HG02970 (cell line): ENCODE results near the gene SLC22A23.

Source experiments
- ATAC-seq: cut with Tn5 transposase; IDR thresholded peaks from one replicate; pipeline ENCODE4 v1.9.1; 2021; ENCODE audit warnings: mild to moderate bottlenecking, moderate library complexity, moderate number of reproducible peaks; ENCODE audit not compliant: unreplicated experiment, low FRiP score

SLC22A23 gene

DNA sequence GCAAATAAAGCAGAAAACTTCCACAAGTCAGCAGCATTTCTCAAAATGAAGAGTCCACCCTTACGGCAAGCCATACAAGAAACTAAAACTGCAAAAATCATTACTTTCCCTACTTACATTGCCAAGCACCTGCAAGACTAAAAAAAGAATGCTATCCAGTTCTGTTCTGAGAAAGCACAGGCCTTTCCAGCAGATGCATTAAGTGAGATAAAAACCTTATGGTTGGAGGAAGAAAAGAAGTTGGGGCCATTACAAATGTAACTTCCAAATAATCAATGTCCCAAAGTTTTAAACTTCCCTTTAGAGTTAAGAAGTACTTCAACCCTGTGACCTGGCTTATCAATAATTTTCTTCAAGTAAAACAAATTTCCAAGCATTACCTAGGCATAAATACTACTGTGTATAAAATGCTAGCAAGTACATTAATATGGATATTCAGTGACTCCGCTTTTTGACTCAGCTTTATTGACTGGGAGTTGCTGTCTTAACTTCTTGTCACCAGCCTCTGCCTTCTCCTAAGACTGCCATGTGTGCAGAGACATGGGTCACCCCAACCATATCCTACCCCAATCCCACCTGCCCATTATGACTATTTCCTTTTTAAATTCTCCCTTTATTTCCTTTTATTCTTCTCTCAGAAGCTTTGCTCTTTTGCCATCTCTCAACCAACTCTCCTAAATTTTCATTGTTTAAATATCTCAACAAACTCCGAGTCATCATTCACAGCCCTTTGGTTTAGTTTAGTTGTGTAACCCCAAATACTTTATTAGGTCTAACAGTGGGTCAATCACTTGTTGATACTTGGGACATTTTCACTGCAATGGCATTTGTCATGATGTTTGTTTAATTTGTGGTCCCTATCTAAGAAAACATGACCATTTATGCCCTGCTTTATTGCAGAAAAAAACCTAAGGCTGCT is 49.7 kb downstream of the SLC22A23 start:
- no peak for ATAC-seq

DNA sequence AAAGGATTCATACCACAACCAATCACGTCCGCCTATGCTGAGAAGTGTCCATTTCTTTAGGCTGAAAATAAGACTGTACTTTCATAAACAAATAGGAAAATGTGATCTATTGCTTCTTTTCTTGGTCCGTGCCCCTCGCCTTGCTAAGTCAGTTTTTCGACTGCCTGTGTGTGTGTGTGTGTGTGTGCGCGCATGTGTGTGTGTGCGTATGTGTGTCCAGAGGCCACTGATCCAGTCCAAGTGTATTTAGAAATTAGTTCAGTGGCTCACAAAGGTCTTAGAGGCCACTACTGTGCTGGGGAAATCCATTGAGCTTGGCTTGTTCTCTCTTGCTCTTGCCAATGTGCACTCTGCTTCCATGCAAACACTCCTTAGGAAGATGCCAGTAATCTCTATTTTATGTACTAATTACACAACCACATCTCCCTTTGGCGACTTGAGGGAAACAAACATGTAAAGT is 50.5 kb downstream of the SLC22A23 start:
- no peak for ATAC-seq

DNA sequence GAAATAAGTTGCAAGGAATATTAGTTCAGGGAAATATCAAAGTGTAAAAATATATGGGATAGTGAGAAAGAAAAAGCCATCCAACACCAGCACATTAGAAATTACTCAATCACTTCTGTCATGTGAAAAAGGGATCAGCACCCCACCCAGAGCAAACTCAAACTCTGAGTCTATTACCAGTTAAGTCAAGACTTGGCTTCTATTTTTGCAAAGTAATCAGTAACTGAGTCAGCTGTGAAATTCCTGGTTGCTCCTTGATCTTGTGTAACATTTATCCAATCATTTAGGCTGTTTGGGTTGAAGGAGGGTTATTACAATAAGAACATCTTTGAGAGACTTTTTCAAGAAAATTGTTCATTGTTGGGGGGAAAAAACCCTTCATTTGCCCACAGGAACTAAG is 51.2 kb downstream of the SLC22A23 start:
- ATAC-seq, result no peak

DNA sequence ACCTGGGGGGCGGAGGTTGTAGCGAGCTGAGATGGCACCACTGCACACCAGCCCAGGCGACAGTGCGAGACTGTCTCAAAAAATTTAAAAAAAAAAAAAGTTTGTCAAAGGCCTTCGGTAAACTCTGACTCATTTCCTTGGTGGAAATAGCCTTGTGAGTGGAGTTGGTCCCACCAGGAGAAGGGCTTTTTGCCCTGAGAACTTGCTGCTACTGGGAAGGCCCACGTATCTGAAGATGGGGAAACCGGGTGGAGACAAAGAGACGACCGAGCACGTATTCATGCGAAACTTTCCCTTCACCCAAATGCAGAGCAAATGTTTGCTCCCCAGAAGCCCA is 51.7 kb downstream of the SLC22A23 start:
- ATAC-seq, result no peak

DNA sequence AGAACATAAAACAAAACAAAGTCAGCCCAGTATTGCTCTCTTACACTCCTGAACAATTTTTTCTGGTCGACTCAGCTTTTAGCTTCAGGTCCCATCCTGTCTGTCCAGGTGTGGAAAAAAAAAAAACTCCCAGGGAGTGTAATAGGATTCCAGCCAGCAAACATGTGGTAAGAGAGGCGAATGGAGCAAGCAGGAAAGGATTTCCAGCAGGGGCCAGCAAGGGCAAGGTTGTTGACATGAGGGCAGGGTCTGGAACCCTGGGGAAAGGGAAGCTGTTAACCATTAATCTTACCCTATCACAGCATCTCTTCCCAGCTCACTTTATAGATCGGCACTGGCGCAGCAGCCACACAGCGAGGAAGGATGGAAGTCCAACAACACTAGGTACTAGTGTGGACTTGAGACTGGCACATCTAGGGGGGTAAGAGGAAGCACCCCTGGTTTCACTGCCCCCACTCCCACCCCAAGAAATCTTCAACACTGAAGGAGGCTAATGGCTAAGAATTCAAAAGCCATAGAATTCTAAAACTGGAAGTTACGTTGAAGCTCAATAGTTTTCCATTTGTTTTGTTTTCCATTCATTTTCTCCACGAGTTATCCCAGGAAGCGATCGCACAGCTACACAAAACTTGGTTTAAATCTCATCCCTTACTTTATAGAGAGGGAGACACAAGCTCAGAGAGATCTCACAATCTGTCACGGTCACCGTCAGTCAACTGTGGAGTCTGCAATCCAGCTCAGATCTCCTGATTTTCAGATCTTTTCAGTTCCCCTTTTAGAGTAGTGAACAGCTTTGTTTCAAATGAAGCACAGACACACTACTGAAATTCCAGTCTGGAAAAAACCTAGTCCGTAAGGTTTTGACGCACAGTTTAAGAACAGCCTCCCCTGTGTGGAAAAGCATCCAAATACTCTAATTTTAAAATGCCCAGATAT is 53.3 kb downstream of the SLC22A23 start:
- ATAC-seq, result no peak

DNA sequence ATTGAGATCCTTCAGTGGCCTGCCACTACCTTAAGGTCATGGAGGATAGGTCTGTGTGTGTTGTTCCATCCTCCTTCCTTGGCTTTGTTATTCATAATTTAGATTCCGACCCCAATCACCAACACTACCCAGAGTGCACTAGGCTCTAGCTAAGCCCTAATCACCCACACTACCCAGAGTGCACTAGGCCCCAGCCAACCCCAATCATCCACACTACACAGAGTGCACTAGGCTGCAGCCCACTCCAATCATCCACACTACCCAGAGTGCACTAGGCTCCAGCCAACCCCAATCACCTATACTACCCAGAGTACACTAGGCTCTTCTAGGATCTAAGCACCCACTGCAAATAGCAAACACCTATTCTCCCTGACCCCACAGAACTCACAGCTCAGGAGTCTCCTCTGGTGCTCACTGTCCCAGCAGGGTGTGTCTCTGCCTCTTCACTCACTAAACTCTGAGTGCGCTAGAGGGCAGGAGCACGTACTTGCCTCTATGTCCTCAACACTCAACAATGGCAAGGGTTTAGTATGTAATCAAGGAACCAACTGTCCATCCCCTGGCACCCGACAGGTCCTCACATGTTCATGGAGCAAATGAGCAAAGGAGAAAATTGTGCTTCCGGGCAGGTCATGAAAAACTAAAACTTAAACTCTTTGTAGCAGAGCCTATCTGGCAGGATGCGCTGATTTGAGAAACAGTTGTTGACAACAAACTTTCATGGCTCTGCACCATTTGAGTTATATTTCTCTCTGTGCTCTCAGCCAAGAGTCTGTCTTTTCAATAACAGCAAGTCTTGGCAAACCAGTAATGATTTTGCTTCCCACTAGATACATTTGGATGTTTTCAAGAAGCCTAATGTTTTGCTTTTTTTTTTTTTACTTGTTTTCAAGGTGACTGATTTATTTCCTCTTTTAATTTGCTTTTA is 54.3 kb downstream of the SLC22A23 start:
- ATAC-seq, result no peak

DNA sequence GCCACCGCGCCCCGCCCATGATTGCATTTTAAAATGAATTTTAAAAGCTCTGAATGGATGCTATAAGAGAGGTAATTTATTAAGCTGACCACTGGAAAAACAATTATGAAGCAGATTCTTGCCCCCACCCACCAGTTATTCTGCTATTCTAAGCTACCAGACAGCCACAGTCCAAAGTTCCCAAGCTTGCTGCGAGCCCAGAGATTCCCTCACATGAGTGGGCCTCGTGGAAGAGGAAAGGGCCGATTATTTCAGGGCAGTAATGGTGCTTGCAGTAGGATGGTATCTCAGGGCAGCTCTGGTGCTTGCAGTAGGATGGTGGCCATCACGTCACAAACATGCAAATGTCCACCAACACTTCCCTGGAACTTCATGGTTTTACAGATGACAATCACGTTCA is 56.7 kb downstream of the SLC22A23 start:
- ATAC-seq, result no peak

DNA sequence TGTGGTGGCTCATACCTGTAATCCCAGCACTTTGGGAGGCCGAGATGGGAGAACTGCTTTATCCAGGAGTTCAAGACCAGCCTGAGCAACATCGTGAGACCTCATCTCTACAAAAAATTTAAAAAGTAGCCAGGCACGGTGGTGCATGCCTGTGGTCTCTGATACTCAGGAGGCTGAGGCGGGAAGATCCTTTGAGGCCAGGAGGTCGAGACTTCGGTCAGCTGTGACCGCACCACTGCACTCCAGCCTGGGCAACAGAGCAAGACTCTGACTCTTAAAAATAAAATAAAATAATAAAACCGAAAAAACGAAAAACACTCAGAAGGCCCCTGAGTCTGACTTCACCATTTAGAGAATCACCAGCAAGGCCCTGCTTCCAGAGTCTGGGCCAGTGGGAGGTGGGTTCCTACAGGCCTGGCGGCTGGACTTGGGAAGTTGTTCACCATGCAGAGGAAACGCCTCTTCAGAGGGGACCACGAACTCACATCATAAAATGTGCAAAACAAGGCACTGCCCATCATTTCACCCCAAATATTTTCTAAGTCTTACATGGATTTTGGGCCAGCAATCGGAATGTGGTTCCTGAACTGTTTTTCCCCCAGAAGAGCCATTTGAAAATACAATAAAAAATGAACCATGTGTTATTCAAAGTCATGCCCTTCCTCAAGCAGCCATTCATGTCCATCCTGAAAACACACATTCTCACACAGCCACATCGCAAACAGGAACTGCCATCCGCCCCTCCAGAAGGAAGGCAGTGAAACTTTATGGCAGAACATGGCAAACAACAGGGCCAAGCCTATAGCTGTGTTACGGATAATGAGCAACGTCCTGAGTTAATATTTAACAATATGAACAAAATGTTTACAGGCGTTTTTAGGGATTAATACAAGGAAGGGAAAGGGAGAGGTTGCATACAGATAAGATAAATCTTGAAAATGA is 57.8 kb downstream of the SLC22A23 start:
- ATAC-seq, result no peak

DNA sequence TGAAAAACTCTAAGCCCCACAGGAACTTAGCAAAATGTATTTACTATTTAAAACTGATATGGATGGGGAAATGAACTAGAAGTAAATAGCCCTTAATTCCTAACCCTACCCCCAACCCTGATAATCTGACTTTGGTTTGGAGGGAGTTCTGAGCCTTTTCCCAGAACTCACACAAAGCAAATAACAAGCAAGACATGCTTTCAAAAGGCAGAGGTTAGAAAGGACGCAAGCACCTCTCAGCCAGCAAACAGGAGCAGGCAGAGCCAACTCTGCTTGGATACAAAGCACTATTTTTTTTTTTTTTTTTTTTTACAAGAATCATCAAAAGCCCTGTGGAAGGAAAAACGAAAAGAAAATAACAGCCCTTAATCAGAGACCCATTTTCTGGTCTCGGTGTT is 58.7 kb downstream of the SLC22A23 start:
- no peak for ATAC-seq

DNA sequence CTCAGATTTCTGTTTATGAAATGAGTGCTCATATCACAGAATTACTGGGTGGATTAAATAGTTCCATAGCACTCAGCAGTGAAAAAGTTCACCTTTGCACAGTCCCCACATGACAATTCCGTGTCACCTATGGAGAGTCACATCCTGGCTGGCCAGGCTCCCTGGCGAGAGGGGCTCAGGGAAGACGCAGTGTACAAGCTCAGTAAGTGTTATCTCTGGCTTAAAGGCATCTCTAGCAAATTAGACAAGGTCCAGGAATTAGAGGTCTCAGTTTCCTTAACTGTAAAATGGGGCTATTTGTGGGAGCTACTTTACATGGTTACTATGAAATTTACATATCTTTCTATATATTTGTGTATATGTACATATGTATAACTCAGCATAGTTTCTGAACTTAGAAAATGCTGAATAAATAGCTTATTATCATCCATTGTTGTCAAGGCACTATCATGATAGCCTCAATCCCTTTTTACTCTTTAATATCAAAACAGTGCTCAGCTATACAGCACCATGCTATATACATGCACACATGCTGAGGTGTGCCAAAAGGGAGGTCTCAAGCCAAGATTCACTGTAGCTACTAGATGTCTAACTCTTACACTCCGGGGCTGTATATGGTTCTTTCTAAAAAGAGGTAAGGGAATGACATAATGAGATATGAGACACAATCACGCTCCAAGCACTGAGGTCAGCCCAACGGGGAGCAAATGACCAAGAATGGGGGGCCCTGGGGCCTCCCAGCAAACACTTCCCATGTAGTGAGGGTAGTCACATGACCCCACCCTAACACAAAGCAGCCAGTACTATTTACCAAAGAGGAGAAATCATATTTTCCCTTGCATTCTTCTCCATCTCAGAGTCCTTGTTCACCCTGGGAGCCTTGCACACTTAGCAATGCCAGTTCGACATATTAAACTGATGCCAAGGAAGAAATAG is 59.4 kb downstream of the SLC22A23 start:
- no peak for ATAC-seq

DNA sequence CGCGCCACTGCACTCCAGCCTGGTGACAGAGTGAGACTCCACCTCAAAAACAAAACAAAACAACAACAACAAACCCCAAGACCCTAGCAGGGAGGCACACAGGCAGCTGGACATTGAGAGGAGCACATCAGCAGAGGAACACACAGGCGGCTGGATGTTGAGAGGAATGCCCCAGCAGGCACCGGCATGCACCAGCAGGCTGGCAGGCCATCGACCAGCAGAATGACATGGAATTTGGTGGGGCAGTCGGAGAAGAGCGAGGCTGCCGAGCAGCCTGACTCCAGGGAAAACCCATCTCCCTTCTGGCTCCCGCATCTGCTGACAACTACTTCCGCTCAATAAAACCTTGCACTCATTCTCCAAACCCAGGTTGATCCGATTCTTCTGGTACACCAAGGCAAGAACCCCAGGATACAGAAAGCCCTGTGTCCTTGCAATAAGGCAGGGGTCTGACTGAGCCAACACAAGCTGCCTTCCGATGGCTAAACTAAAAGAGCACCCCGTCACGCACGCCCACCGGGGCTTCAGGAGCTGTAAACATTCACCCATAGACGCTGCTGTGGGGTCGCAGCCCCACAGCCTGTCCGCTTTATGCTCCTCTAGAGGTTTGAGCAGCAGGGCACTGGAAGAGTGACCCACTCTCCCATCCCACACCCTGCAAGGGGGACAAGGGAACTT is 60.2 kb downstream of the SLC22A23 start:
- ATAC-seq, result no peak

DNA sequence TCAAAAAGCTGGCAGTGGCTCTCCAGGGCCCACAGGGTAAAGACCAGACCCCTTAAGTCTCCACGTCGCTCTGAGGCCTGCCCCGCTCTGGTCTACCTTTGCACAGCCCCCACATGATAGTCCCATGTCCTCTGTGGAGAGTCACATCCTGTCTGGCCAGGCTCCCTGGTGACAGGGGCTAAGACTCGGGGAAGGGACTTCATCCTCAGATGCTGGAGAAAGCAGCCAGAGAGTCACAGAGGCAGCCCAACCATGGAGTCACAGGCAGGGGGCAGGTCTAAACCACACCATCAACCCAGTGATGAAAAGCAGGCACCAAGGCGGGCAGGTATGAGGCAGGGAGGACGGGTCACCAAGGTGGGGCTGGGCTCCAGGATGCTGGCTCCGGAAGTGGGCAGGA is 62.2 kb downstream of the SLC22A23 start:
- no peak for ATAC-seq

DNA sequence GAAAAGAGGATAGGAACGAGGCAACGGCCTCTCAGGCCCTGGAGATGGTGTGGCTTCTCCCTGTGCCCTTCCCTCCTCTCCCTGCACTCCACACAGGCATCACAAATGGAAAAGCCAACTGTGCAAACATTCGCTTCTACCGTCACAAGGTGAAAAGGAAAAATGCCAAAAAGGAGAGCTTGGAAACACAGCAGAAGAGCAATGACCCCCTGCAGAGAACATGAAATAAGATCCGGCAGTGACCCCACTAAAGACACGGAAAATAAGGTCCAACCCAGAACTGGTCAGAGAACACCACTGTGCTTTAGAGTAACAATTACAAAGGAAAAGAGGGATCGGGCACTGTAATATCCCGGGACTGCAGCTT is 63.0 kb downstream of the SLC22A23 start:
- no peak for ATAC-seq

DNA sequence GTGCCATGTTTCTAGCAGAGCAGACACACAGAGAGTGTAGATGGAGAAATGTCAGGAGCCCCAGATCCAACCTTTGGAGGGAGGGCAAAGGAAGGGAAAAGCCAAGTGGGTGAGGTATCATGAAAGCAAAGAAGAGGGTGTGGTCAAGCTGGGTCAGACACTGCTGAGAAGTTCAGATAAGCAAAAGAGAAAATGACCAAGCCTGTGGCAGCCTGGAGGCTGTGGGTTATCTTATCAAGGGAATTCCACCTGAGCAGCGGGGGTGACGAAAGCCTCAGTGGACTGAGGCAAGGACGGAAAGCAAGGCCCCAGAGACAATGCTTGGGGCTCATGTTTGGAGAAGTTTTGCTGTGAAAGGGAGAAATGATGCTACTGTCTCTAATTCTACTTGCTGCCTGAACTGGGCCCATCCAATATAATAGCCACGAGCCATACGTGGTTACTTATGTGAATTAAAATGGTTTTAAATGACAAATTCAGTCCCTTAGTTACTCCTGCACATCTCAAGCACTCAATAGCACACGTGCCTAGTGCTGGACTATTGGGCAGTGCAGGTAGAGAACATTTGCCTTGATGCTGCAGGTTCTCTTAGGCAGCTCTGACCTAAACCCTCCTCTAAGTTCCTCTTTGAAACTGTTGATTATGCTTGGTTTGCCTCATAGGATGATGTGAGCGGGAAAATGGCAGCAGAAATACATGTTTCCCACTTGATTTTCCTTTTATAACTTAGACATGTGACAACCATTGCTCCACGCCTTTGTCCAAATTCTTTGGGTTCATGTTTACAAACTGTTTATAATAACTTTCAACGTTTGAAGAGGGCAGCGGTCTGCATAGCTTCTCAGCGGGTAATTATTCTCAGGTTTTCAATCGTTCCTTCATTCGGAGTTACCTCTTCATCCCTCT is 63.7 kb downstream of the SLC22A23 start:
- no peak for ATAC-seq

DNA sequence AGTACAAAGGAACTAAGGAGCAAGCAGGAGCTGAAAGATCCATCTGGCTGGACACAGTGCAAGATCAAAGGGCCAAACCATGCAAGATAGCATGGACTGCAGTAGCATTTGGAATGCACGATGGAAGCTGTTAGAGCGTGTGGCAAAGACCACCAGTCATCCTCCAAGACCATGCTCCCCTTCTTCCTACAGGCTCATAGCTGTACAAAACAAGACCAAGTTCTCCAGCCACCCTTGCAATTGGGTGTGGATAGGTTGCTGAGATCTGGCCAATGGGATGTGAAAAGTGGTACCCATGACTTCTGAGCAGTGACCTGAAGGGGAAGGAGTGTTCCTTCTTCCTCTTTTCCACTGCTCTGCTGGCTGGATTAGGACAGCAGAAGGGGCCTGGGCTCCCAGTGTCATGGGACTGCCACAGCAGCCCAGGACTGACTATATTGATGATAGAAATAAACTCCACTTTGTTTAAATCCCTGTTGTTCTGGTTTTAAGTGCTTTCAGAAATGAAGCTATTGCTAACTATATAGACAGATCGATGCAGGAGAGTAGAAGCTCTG is 64.9 kb downstream of the SLC22A23 start:
- no peak for ATAC-seq

DNA sequence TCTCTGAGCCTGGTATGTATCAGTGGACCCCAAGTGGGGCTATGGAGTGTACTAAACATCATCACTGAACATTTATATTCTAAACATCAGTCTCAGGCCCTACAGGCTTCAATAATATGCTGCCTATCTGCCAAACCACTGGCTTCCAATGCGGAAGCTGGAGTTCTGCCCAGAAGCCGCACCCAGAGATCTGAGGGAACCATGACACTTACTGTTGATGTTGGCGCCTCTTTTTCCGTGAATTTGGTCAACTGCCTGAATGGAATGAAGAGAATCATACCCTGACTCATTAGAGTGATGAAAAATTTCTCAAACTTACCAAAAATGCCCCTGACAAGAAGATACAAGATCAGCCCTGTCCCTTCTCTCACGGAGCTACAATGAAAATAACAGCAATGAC is 66.2 kb downstream of the SLC22A23 start:
- ATAC-seq, result no peak
